Measurements from ENCODE around the gene KCNAB1. TPM values are rescaled to one million over a fixed set of nuclear protein-coding genes. Genes with fewer than 3 reads are reported as not detected.

KCNAB1 gene
- total and polyA plus RNA-seq, 2 of the 8 experiments (the other 6 are each of a cell fraction or from before 2014, with no cell fraction given): 0.51 to 2.3 TPM

DNA sequence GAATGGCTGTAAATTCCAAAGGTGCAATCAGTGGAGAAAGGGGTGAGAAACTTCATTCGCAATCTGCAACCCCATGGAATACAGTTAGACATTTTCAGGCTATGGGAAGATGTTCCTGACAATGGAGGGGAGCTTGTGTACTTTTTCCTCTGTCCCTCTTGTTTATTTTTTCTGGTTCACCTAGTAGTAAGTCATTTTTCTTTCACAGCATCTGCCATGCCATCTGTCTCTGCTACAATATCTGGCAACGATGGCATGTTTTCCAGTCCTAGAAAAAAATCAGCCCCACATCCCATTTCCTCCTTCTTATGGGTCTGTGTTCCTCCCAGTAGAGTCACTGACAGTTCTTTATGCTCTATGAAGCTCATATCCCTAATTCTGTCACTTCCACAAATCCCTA, 358.5 kb downstream of the KCNAB1 start:
- H4K8ac ChIP-seq (ENCODE audit: extremely low read depth, insufficient read depth, low read length): no peak overlapping the region
- H3K27me3 ChIP-seq (replicated peaks in 1 of 4; ENCODE audit: control insufficient read depth in 3 of 4, extremely low read depth in 1 of 4, insufficient read depth in 3 of 4, low read length in 3 of 4): no peaks in the 10 kb centered on the region
- H3K23me2 ChIP-seq (ENCODE audit: low read depth, low read length): no peaks in the 10 kb centered on the region
- no peak overlapping the region for H2BK12ac ChIP-seq (ENCODE audit: low read depth, low read length)
- H3K4me3 ChIP-seq (ENCODE audit: extremely low read depth in 1 of 4, insufficient read depth in 2 of 4, low read depth in 3 of 4, low read length in 4 of 4): no peak overlapping the region
- no peaks in the 10 kb centered on the region for H3K79me2 ChIP-seq (ENCODE audit: control insufficient read depth in 1 of 2, insufficient read depth in 2 of 2, low read length in 2 of 2)
- no peak overlapping the region for H2BK120ac ChIP-seq (replicated peaks; ENCODE audit: low read depth, low read length)
- no peaks in the 10 kb centered on the region; the same call in 1 of the 2 replicates for H3K79me1 ChIP-seq (ENCODE audit: low read depth, low read length)
- H3K4ac ChIP-seq (replicated peaks; ENCODE audit: insufficient read length, low read depth, low read length): no peak overlapping the region
- no peak overlapping the region for H3K18ac ChIP-seq (ENCODE audit: extremely low read depth, low read length)
- no peak overlapping the region for H4K91ac ChIP-seq (replicated peaks; ENCODE audit: insufficient read length, low read length)
- H3K23ac ChIP-seq (ENCODE audit: insufficient read length): no peak overlapping the region
- CTCF ChIA-PET (ENCODE audit: partially characterized antibody): interaction anchor here (0.9 to 1.3 kb wide), 6 partner anchors 13 to 328 kb away, joined by 3 to 7 read pairs (median 3); no protein-coding TSS in a partner anchor
- H3K27ac ChIP-seq (ENCODE audit: low read depth, low read length): no peak overlapping the region
- no peak overlapping the region for H2BK15ac ChIP-seq (ENCODE audit: low read length)
- H3K4me2 ChIP-seq (ENCODE audit: insufficient read depth in 1 of 2, low read depth in 2 of 2, low read length in 2 of 2): no peak overlapping the region
- peaks cover 0 to 3% (median 0%) of the 10 kb centered on the region in 4 experiments; a peak in 1 of 7 replicates for H3K4me1 ChIP-seq (replicated peaks in 1 of 4; ENCODE audit: control insufficient read depth in 3 of 4, insufficient read depth in 4 of 4, low read length in 3 of 4)
- no peaks in the 10 kb centered on the region for H4K20me1 ChIP-seq (replicated peaks in 1 of 2; ENCODE audit: control insufficient read depth in 1 of 2, insufficient read depth in 2 of 2, low read length in 2 of 2)
- 95% methylated on average over 2 of the region's 2 CpGs; no CpG with 5 or more reads in 1 of the 2 experiments for WGBS, 2 experiments (ENCODE audit: extremely low coverage in 1 of 2, insufficient coverage in 1 of 2, insufficient read length in 1 of 2, insufficient replicate concordance in 2 of 2, low coverage in 1 of 2, low lambda C conversion rate in 2 of 2, missing lambda C conversion rate in 1 of 2)
- no peaks in the 10 kb centered on the region for H3K9me3 ChIP-seq (ENCODE audit: insufficient read depth in 2 of 2, low read depth in 1 of 2, low read length in 1 of 2)
- POLR2A ChIA-PET (ENCODE audit: partially characterized antibody): no interaction called here
- no peak for TF ChIP-seq RBBP5 (IDR thresholded peaks at IDR 0.05; ENCODE audit: borderline replicate concordance, low read depth, low read length)
- TF ChIP-seq FOSL1 (IDR thresholded peaks at IDR 0.05; ENCODE audit: insufficient read depth, low read depth, low read length): no peak
- TF ChIP-seq, protein P1, sequence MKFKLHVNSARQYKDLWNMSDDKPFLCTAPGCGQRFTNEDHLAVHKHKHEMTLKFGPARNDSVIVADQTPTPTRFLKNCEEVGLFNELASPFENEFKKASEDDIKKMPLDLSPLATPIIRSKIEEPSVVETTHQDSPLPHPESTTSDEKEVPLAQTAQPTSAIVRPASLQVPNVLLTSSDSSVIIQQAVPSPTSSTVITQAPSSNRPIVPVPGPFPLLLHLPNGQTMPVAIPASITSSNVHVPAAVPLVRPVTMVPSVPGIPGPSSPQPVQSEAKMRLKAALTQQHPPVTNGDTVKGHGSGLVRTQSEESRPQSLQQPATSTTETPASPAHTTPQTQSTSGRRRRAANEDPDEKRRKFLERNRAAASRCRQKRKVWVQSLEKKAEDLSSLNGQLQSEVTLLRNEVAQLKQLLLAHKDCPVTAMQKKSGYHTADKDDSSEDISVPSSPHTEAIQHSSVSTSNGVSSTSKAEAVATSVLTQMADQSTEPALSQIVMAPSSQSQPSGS (IDR thresholded peaks at IDR 0.05; ENCODE audit: low read length): no peak
- TF ChIP-seq SIRT6 (IDR thresholded peaks at IDR 0.05; ENCODE audit: low read length): no peak
- no peak for TF ChIP-seq TEAD4 (IDR thresholded peaks at IDR 0.05; ENCODE audit: low read depth, low read length)
- no peak for TF ChIP-seq SIX5 (IDR thresholded peaks at IDR 0.05; ENCODE audit: low read depth, low read length)
- TF ChIP-seq POU5F1 (IDR thresholded peaks at IDR 0.05; ENCODE audit: low read depth, low read length): no peak
- no peak for TF ChIP-seq SP2 (IDR thresholded peaks at IDR 0.05; ENCODE audit: low read length)
- TF ChIP-seq, protein P2, sequence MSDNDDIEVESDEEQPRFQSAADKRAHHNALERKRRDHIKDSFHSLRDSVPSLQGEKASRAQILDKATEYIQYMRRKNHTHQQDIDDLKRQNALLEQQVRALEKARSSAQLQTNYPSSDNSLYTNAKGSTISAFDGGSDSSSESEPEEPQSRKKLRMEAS (IDR thresholded peaks at IDR 0.05): no peak
- no peak for TF ChIP-seq HDAC2 (IDR thresholded peaks at IDR 0.05; ENCODE audit: borderline replicate concordance in 1 of 2, low read depth in 2 of 2, low read length in 2 of 2)
- no peak for TF ChIP-seq TBP (IDR thresholded peaks at IDR 0.05; ENCODE audit: low read depth, low read length)
- TF ChIP-seq SP4 (IDR thresholded peaks at IDR 0.05; ENCODE audit: low read length): no peak
- TF ChIP-seq KDM1A (IDR thresholded peaks at IDR 0.05; ENCODE audit: borderline replicate concordance, low read length): no peak
- no peak overlapping the region for H2AFZ ChIP-seq (ENCODE audit: low read length)
- no peak overlapping the region for H4K5ac ChIP-seq (ENCODE audit: insufficient read length, low read depth, low read length)
- H2BK5ac ChIP-seq (ENCODE audit: low read depth, low read length): no peak overlapping the region
- no peaks in the 10 kb centered on the region for H3K36me3 ChIP-seq (ENCODE audit: control insufficient read depth in 2 of 4, insufficient read depth in 4 of 4, low read length in 3 of 4)
- H3K9ac ChIP-seq (replicated peaks in 1 of 4; ENCODE audit: extremely low read depth in 1 of 4, low read depth in 3 of 4, low read length in 3 of 4): no peak overlapping the region
- DNase-seq (ENCODE audit: low read depth in 1 of 2, low spot score in 2 of 2) (no peak), FAIRE-seq (no peak)
- H3K14ac ChIP-seq (ENCODE audit: insufficient read length): no peak overlapping the region
- no peak overlapping the region for H2BK20ac ChIP-seq (ENCODE audit: low read length)
- H3K56ac ChIP-seq (replicated peaks; ENCODE audit: insufficient read length, low read depth, low read length): no peak overlapping the region
- H2AK5ac ChIP-seq (ENCODE audit: low read depth, low read length): no peak overlapping the region

Data from H1 (cell line).